Stomach (tissue), 4 donors: ENCODE measurements around the gene MRPL21.

Experiments
- CTCF ChIP-seq, 7 experiments: fragments of 450-650 bp in 4 of 7; fragments of 200-600 bp in 3 of 7; sonication (generic) in 3 of 7; IDR thresholded peaks; one replicate each; pipeline ENCODE4 v1.5.1; 2016 to 2019; ENCODE audit warnings: antibody characterized with exemption in 7 of 7, control low read depth in 2 of 7, mild to moderate bottlenecking in 1 of 7
- EP300 ChIP-seq: sonication (generic); formaldehyde crosslinking; IDR thresholded peaks from one replicate; pipeline ENCODE4 v1.6.1; 2017; ENCODE audit warnings: antibody characterized with exemption
- POLR2A ChIP-seq, 4 donors: fragments of 450-650 bp; IDR thresholded peaks; one replicate each; pipeline ENCODE4 v1.6.1; 2016; ENCODE audit warnings: antibody characterized with exemption in 4 of 4, control low read depth in 2 of 4, mild to moderate bottlenecking in 1 of 4, moderate library complexity in 1 of 4
- POLR2AphosphoS5 ChIP-seq, 3 donors: sonication (generic); formaldehyde crosslinking; IDR thresholded peaks; one replicate each; pipeline ENCODE4 v1.6.1; 2016; ENCODE audit warnings: antibody characterized with exemption in 3 of 3

DNA sequence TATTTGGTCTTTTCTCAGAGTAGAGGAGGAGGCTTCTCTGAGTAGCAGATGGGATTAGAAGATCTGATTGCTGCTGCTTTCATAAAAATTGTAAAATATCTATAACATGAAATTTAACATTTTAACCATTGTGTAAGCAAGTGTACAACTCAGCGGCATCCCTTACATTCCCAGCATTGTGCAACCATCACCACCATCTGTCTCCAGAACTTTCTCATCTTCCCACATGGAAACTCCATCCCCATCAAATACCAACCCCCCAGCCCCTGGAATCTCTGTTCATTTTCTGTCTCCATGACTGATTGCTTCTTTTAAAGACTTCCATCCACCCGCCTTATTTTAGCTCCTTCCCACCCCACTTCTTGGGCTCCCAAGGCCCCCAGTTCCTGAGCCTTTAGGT is 44.9 kb upstream of the MRPL21 start:
- TF ChIP-seq CTCF (IDR thresholded peaks at IDR 0.05) (no peak), POLR2A (IDR thresholded peaks at IDR 0.05) (no peak), POLR2AphosphoS5 (IDR thresholded peaks at IDR 0.05) (no peak), EP300 (no peak)
